Gastrocnemius medialis (tissue), 4 donors: ENCODE measurements around the gene ERMP1.

Source experiments
- CTCF ChIP-seq, 5 experiments: fragments of 450-650 bp in 3 of 5; fragments of 200-600 bp in 2 of 5; sonication (generic) in 2 of 5; IDR thresholded peaks in 4 of 5; conservative IDR thresholded peaks in 1 of 5; 1 replicate in 4 of 5; 2 replicates in 1 of 5; pipeline ENCODE4 v1.5.1; 2016 to 2019; ENCODE audit warnings: antibody characterized with exemption in 5 of 5, mild to moderate bottlenecking in 3 of 5, moderate library complexity in 3 of 5
- POLR2A ChIP-seq, 2 donors: fragments of 450-650 bp; IDR thresholded peaks; one replicate each; pipeline ENCODE4 v1.6.1; 2017; ENCODE audit warnings: antibody characterized with exemption in 2 of 2, mild to moderate bottlenecking in 2 of 2, moderate library complexity in 2 of 2

GRCh38 chr9:5852987-5853386 is 20.1 kb upstream of the ERMP1 start:
- no peak for TF ChIP-seq POLR2A (IDR thresholded peaks at IDR 0.05)
- TF ChIP-seq CTCF (IDR thresholded peaks at IDR 0.05 in 4 of 5, conservative IDR thresholded peaks at IDR 0.05 in 1 of 5), result no peak
